HUDEP-2 (cell line): ENCODE data around the gene CHRM4.

Experiments used
- DNase-seq, 76 experiments: peaks; one replicate each; lab custom pipeline; 2025; ENCODE audit not compliant: unreplicated experiment in 76 of 76; lab: John Stamatoyannopoulos, UW

CHRM4 gene

DNA sequence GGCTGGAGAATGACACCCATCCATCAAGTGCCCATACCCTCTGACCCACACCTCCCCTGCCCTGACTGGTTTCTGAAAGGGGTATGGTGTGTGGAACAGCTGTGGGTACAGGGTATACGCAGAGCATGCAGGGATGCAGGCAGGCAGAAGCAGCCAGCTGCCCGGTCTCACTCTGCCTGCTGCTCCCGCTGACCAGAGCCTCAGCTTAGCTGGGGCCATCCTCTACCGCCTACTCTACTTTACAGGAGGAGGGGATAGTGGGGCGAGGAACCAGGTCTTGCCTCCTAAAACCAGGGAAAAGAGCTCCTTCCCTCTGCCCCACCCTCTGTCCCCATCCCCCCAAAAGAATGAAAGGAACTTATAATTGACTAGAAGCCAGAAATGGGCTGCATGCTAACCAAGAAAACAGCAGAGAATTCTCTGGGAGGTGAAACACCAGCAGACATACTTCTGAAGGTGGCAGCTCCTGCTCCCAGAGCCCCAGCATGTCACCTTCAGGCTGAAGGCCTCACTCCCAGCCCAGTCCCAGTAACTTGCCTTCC is 13.0 kb upstream of the CHRM4 start:
- DNase-seq: no peak

DNA sequence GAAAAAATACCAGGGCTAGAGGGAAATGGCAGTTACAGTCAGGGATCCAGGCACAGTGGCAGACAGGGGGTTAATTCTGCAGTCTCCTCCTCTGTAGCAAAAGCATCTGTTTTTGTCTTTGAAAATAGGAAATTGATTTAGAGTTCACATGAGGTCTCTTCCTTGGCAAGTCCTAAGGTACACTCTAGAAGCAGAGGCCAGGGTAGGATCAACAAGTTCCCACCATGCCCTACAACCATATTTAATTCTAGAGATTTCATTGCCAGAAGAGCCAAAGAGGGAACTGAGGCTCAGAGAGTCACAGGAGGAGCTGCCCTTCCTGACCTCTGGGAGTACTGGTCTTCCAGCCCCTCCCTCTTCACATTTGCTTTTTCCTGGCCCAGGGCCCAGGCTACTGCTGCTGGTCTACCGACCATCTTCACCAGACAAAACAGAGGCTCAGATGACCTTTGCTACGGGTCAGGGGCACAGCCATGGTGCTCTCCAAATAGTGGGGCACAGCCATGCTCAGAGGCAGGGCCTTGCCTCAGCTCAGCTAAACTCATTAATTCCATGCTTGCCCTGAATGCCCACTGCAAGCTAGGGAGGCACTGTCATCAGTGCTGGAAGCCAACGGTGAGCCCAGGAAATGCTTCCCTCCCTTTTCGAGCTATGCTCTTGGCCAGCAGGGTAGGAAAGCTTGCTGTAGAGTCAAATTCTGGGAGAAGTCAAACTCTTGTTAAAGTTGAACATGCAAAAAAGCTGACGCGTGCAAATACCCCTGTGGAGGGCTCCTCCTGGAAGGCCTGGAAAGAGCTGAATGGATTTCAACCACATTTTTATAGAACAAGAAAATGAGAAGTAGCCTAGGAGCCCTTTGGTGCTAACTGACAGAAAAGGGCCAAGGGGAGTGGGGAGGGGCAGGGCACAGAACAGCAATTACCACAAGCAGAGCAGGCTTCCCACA is 11.7 kb upstream of the CHRM4 start:
- DNase-seq: no peak

DNA sequence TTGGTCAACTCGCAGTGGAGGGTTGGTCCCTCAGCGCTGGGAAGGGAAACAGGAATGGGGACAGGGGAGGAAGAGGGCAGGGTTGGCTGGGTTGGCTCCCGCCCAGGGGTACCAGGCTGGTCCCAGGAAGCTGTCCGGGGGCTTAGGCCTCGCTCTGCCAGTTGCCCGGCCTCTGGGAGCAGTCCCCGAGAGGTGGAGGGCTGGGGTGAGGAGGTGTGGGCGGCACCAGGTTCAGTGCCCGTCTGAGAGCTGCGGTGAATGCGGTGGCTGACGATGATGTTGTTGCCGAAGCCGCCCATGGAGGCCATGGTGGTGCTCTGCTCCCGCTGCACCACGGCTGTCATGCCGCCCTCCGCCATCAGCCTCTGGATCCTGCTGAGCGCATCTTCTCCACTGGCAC is 6.0 kb upstream of the CHRM4 start:
- DNase-seq: no peak

DNA sequence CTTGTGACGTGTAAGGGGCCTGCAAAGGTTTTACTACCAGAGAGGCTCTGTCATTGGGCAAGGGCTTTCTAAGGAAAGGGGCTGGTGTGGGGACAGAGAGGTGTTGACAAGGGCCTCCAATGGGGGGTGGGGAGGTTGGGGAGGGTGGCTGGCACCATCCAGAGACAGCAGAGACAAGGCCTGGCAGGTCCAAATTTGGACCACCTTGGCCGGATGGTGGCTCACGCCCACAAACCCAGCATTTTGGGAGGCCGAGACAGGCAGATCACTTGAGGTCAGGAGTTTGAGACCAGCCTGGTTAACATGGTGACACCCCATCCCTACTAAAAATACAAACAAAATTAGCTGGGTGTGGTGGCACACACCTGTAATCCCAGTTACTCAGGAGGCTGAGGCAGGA is 2.2 kb upstream of the CHRM4 start:
- no peak for DNase-seq

DNA sequence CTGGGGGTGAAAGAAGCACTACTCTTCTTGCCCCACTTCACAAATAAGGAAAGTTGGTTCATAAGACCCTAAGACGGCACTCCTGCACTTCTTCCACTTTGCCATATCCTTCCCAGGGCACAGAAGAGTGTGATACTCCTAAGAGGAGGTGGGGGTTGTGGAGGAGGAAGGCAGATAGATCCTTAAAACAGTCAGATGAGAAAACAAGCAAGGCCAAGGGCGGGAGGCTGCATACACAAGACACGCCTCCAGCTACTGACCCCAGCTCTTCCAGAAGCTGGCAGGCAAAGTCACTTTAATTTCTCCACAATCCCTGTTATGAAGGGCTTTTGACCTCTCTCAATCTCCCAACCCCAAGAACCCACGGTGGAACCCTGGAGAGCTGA is 1.6 kb upstream of the CHRM4 start:
- no peak for DNase-seq

DNA sequence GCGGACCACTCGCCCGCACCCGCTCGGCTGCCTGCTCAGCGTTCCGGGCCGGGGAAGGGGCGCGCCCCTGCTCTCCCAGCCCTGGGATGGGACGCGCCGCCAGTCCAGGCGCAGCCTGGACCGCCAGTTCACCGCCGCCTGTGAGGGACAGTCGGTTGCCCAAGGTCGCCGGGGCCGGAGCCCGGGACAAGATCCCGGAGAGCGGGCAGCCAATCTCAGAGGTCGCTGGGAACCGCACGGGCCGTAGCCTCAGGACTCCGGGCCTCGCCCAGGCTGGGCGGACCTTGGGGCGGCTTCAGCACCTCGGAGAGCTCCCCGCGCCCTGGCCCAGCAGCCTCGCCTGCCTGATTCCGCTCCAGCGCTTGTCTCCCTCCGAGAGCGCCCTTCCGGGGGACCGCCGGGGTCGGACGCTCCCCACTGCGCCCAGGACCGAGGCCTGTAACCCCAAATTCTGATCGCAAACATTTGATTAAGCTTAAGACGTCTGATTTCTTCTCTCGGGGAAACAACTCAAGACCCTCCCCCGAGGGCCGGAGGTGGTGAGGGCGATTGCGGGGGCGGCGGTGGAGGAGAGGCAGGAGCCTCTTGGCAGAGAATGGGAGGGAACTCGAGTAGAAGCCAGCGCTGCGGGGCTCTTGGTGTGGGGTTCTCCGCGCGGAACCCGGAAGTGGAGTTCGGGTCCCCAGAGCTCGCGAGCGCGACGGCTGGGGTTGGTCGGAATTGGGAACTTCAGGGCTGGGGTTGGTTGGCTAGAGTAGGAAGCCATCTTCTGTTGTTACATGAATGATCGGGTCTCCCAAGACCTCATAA is 1.1 kb upstream of the CHRM4 start:
- peak in 71 of 76 experiments; percentile 11 to 86 (median 67) for DNase-seq

DNA sequence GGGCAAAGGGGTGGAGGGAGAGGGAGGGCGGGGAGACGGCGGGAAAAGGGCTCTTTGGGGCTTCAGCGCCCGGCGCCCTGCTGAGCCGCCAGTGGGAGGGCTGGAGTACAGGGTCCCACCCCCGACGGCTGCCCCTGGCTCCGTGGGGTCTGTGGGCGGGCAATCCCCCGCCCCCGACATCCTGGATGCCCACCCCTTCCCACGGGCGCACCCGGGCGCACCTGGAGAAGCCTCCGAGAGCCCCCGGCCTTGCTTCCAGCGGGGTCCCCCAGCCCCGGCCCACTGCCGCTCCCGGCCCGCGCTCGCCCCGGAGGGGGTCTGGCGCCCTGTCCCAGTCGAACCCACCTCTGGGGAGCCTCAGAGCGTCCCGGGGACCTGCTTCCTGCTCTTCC is 394 bp downstream of the CHRM4 start:
- no peak for DNase-seq

DNA sequence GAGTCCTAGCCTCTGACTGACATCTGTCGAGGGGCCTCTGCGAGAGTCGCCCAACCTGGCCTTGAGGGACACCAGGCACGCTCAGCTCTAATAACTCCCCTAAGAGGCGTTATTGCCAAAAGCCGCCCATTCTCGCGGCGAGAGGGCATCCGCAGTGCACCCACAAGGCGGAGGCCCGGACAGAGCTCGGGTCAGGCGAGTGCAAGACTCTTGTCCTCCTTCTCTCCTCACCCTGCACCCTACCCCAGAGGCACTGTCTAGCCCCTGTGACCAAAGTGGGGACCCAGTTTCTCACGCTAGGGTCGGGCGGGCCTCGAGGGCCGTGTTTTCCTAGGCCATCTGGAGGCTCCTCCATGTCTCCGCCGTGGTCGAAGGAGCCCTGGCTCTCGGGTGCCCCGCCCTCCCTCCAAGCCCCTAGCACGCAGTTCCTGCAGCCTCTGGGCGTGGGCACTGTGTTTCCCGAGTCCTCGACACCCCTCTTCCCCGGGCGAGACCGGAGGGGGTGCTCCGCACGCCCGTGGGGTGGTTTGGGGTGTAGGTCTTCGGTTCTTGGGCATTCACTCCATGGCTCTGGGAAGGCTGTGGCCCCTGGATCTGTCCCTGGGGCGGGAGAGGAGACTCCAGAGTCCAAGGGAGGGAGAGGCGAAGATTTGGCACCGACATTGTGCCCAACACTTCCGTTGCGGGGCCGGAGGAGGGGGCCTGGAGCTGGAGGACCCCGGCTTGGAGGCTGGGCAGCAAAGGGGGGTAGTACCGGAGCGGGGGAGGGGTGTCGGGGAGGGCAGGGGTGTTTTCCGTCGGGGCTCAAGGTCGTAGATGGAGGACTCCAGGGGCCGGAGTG is 1.0 kb downstream of the CHRM4 start:
- peak in 5 of 76 experiments; percentile 11 to 39 (median 16) for DNase-seq

DNA sequence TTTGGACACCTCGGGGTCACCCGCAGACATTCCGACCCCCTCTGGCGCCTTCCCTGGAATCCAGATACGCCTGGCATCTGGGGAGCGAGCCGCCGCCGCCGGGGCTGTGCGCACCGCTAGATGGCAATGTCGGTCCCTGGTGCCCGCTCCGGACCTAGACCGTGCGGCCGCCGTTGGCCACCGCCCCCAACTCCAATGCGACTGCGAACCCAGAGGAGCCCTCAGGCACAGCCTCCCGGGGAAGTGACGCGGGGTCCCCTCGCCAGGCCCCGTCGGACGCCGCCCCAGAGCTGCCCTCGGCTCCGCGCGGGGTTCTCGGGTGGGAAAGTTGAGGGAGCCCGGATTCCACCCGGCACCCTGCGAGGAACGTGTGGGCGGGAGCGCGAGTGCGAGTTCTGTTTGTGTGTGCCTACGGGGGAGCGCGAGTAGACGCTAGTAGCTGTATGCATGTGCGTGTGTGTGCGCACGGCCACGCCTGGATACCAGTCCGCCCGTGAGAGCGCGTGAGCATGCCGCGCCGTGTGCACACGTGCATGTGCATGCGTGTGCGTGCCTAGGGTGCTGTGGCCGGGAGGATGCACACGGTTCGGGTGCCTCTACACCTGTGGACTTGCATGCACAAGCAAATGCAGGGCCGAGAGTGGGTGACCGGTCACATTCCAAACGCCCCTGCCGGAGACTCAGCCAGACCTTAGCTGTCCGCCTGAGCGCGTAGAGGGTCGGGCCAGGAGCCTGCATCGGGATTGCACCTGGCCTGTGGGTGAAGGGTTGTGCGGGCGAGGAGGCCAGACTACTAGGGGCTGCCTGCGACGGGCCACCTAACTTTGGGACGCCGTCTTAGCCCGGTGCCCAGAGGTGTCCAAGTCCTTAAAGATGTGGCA is 1.9 kb downstream of the CHRM4 start:
- peak in 63 of 76 experiments; percentile 7 to 75 (median 51) for DNase-seq

DNA sequence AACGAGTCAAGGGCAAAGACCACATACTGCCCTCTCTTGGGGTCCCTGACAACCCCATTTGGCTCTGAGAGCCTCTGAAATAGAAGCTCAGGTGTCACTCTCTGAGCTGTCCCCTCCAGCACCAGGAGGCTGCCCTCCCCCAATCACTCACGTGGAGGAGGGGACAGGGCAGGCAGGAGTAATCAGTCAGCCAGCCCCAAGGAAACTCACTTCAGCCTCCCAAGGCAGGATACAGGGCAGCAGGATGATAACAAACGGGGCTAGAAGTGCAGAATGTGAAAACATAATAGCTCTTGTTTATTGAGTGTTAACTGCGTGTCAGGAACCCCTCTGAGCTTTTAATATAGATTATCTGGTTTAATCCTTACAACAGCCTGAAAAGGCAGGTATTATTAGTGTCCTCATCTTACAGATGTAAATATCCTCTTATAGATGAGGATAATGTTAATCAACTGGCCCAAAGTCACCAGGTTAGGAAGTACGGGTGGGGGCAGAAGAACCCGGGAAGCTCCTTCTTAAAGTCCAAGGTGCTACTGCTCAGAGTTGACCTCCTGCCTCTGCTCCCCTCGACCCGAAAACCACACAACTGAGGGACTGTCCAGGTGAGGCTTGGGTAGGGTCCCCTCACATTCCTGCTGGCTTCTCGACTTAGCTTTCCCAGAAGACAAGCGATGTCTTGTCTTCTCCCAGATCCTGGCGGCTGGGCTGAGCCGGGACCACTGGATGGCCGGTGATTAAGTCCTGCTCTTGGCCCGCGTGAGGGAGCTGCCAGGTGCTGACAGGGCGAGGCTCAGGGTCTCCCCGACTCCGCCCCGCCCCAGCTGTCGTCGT is 2.7 kb downstream of the CHRM4 start:
- DNase-seq: peak in 2 of 76 experiments; percentile 10 to 37

DNA sequence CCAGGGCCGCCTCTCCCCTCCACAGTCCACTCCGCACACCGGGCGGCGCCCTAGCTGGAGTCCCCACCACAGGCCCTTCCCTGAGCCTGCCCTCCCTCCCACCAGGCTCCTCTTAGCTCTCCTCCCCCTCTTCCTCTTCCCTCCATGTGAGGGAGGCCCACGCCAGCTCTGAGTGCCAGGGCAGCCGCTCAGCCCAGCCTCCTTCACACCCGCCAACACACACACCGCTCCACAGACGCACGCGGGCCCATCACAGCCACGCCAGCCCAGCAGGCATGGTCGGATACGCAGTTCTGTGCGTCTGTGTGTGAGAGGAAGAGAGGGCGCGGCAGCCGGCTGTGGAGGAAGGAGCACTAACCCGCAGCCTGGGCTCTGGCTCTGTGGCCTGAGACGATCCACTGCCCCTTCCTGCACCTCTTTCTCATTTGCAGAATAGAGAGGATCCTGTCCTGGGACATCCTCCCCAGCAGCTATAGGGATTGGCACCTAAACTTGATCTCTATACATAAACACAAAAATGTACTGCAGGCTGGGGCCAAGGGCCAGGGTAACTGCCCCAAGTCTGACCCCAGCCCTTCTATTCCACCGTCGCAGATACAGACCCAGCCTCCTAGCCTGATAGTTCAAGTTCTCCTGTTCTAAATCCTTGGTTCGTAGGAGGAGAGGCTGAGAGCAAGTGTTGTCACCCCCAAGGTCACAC is 3.5 kb downstream of the CHRM4 start:
- DNase-seq: peak in 1 of 76 experiments; percentile 18

DNA sequence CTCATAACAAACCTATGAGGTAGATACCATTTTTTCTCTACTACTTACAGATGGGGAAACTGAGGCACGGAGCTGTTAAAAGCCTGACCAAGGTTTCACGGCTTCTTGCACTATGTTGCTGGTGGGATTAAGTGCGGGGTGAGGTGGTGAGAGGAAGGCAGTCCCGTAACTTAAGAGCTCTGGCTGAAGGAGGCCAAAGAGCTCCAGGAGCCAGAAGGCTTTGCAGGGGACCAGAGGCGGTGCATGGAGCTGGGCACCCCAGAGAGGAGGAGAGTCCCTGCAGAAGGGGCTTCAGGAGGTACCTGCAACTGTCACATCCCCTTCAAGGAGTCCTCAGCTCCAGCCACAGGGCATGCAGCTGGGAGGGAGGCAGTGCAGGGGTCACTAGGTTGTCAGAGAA is 4.1 kb downstream of the CHRM4 start:
- DNase-seq: no peak

DNA sequence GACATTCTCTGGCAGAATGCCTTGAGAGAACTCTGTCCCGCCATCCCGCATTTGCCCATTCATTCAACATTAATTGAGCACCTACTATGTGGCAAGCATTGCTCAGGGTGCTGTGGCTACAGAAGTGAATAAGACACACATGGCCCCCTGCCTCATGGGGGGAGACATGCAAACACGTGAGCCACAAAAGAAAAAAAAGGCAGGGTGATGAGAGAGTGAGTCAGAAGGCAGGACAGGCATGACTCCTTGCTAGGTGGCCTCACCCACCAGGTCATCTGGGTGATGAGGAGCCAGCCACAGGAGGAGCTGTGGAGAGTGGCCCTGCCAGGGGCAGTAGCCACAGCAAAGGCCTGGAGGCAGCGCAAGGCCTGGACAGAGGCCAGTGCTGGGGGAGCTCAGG is 4.9 kb downstream of the CHRM4 start:
- DNase-seq: no peak

DNA sequence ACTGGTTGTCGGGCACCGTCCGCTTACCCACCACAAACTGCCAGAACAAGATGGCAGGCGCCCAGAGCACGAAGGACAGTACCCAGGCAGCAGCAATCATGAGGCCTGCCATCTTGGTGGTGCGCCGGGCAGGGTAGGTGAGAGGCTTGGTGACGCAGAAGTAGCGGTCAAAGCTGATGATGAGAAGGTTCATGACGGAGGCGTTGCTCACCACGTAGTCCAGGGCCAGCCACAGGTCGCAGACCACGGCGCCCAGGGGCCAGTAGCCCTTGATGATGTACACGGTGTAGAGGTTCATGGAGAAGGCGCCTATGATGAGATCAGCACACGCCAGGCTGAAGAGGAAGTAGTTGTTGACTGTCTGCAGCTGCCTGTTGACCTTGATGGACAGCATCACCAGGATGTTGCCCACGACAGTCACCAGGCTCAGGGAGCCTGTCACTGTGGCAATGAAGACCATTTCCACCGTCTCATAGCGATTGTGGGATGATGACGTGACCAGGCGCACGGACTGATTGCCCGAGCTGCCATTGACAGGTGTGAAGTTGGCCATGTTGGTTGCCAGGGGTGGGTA is 5.5 kb downstream of the CHRM4 start:
- no peak for DNase-seq

DNA sequence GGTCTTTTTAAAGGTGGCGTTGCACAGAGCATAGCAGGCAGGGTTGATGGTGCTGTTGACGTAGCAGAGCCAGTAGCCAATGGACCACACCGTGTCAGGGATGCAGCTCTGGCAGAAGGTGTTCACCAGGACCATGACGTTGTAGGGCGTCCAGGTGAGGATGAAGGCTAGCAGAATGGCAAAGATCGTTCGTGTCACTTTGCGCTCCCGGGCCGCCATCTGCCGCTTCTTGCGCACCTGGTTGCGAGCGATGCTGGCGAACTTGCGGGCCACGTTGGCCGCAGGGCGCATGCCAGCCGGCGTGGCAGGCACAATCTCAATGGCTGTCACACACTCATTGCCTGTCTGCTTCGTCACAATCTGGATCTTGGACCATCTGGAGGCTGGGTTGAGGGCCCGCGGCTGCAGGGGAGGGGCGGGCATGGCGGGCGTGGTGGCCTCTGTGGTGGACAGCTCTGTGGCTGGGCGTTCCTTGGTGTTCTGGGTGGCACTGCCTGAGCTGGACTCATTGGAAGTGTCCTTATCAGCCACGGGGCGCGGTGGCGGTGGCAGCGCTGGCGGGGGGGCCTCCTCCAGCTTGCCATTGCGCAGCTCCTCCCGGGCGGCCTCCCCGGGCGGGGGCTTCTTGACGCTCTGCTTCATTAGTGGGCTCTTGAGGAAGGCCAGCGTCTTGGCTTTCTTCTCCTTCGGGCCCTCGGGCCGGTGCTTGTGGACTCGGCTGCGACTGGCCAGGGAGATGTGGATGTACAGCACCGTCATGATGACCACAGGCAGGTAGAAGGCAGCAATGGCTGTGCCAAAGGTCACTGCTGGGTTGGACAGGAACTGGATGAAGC is 6.2 kb downstream of the CHRM4 start:
- no peak for DNase-seq

DNA sequence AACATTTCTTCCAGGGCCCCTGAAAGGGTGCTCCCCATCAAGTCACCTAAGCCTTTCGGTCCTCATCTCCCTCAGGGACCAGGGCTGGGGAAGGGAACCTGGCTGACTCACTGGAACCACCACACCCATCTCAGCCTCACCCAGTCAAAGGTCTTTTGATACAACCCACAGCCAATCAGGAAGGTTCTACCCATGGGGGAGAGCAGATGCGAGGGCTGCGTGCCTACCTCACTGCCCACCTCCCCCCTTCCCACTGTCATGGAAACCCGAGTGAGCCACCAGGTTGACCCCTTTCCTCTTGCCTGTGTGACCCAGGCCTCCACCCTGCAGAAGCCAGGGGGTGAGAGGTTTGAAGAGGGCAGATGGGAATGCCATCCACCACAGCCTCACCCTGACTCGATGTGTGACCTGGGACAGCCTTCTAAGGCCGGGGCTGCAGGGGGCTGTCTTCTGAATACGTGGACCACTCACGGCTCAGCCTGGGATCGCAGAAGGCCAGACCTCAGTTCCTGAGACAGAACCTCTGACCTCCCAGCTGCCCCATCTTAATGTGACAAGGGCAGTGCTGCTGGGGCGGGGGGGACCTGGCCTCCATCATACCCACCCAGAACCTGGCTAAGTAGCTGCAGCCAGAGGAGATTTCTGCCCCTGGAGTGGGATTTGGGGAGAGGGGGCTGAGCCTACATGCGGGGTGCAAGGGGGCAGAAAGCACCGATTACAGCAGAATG is 7.4 kb downstream of the CHRM4 start:
- peak in 2 of 76 experiments; percentile 15 to 22 for DNase-seq
